TTC549 (cell line): ENCODE data around the gene MRPL11.

Experiments
- FAIRE-seq: peaks from 2 replicates; lab custom pipeline; 2012; peaks lifted over from hg19 to GRCh38; lab: Jason Lieb, UNC

Gene MRPL11

GRCh38 chr11:66438504-66439466 lies at the start of gene MRPL11:
TSS of gene MRPL11 (minus strand) at chr11:66438848. CDS start at chr11:66438754, 94 bp downstream.
- peak; percentile 67 for FAIRE-seq

GRCh38 chr11:66484806-66485380 lies 46.2 kb upstream of the MRPL11 start:
- FAIRE-seq: no peak

DNA sequence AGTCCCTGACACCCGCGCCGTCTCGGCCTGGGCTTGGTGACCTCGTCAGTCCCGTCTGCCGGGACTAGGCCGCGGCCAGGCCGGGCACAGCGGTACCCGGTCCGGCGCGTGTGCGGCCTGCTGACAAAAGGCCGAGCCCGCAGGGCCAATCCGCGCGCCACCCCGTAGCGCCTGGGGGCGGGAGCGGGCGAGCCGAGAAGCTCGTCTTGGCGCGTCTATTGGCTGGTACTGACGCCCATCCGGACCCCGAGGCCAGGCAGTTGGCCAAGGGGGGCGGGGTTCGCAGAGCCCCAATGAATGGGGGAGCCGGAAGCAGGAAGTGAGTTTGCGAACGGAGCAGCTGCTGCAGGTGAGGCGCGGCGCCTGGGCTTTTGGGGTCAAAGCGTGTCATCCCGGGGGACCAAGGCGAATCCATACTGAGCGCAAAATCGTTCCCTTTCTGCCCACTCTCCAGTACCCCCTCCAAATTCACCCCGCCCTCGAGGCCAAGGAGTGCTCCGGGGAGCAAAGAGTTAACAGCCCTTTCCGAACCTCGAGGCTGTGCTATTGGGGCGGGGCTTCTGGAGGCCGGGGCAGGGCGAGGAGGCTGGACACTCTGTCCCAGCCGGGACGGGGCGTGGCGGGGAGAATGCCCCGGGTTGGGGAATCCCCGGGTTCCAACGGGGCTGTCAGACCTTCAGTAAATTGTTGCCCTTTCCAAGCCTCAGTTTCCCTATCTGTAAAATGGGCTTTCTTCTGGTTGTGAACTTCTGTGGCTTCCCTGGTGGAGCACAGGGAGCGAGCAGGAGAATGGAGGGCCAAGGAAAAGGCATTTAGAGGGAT lies 41.7 kb upstream of the MRPL11 start, which contains the start of gene DPP3:
DPP3 (plus strand) TSS at position 318 of the 822 bp plus-strand sequence. CDS start 1,767 bp downstream, outside the sequence.
- FAIRE-seq: no peak

DNA sequence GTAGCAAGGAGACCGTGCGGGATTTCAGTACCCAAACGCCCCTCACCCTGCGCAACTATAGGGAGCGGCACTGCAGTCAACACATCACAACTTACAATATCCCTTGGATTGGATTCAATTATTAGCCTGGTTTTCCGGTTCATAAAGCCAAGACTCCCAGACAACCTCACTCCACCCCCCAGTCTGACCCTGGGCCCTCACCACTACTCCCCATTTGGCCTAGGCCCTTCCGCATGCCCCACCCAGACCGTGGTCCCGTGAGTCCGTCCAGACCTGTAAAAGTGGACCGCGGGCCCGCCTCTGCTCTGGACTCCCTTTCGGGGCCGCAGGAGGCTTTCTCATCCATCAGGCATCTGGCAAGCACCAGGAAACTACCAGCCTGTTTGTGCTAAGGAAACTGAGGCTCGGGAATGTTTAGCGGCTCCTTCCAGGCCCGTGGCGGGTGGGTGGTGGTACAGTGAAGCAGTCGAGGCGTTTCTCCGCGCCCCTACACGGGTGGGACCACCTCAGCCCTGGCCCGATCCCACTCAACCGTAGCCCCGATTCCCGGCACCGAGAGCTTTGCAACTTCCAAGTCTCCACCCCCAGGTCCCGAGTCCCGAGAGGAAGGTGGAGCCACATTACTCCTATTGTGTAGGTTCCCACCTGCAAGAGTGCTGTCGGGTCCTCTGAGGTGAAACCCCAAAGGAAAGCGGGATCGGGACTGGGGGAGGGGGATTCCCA lies 40.9 kb upstream of the MRPL11 start:
- FAIRE-seq: no peak

DNA sequence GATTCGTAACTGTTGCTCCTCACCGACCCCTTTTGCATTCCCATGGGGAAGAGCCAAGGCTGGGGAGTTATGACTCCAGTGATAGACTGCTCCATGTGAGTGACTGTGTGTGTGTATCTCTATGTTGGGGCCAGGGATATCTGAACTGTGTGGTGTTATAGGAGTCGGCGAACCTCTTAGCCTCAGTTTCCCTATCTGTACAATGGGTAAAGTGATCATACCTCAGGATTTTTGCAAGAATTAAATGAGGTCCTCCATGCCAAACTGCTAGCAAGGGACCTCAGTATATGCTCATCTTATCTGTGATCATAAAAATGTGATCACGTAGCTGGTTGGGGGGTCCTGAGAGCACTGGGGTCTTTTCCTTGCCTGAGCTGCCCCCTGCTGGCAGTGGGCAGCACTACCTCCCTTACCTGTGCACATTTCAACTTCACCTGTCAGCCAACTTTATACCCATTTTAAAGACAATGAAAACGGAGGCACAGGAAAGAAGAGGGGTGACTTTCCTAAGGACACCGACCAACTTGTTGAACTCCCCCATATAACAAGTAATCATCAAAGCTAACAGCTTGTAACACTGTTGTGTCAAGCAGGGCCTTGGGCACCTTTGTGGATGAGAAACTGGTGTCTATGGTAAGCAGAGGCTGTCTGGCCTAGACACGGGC lies 40.2 kb upstream of the MRPL11 start:
- FAIRE-seq: no peak

GRCh38 chr11:66477263-66478201 lies 38.9 kb upstream of the MRPL11 start:
- FAIRE-seq: no peak

- FAIRE-seq: no peak
Measured at GRCh38 chr11:66476841-66477251, 38.2 kb upstream of the MRPL11 start.

DNA sequence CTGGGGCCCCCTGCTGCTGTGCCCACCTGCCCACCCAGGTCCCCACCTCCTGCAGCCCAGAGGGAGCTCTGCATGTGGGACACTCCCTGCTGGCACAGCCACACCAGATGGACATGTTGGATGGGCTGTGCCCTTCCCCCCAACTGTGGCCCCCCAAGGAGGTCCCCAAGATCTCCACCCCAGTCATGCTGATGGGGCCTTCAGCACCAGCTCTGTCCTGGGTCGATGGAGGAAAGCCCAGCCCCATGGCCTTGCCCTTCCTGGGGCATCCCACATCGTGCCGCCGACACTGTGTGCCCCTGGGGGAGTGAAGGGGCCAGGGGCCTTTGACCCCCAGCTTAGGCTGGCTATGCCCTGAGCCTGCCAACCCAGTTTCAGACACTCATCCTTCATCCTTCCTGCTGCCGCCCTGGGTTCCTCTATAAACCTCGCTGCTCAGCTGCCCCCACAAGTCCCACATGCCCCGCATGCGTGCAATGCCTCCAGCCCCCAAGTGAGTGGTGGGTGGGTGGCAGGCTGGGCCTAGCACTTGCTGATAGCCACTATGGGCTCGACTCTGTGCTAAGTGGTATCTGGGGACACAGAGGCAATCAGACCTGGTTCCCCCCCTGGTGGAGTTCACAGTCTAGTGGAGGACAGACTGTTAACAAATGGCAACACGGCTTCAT lies 37.7 kb upstream of the MRPL11 start:
- FAIRE-seq: no peak

GRCh38 chr11:66475349-66476172 lies 36.9 kb upstream of the MRPL11 start:
- no peak for FAIRE-seq

DNA sequence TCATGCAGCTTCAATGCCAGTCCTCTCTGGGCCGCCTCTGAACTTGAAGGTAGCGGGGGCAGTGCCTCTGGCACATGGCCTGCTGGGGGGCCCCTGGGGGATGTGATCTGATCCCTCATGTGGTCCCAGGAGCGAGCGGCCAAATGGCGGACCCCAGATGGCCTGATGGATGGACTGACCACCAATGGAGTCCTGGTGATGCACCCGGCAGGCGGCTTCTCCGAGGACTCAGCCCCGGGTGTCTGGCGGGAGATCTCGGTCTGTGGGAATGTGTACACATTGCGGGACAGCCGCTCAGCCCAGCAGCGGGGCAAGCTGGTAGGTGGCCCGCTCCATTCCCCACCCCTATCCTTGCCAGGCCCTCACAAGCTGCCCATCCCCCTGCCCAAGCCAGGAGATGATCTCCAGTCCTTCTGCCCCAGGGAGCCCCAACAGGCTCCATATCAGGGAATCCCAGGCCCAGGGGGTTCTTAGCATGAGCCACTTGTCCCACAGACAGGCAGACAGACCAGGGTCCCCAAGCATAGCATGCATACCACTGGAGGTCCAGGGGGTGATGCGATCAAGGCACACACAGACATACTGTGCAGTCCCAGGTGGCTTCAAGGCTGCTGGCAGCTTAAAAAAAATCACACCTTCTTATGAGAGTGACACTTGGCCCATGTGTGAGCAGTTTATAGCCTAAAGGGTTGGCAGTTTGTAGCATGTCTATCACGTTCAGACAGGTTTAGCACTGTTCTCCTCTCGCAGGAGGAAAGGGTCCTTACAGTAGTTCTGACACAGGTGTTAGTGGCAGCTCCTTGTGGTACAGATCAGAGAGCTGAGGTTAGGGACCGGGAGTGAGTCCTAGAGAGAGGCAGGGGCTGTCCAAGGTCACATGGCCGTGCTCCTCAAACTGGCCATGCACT lies 35.2 kb upstream of the MRPL11 start:
- FAIRE-seq: no peak

- no peak for FAIRE-seq
Measured at GRCh38 chr11:66473167-66473566, 34.5 kb upstream of the MRPL11 start.

- no peak for FAIRE-seq
Measured at GRCh38 chr11:66472054-66472453, 33.4 kb upstream of the MRPL11 start.

DNA sequence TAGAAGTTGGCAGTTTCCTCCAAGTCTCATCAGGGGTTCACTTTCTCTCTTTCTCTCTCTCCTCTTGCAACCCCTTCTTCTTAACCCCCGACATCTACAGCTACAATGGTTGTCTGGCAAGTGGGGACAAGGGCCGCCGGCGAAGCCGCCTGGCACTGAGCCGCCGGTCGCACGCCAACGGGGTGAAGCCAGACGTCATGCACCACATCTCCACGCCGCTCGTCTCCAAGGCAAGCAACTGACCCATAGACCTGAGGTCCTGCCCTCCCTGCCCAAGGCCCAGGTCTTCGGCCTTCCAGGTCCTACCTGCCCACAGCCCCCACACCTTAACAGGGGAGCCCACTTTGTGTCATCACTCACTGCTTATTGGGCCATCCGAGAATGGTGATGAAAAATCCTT lies 32.5 kb upstream of the MRPL11 start:
- FAIRE-seq: no peak

- FAIRE-seq: no peak
Measured at GRCh38 chr11:66470015-66470414, 31.4 kb upstream of the MRPL11 start.

DNA sequence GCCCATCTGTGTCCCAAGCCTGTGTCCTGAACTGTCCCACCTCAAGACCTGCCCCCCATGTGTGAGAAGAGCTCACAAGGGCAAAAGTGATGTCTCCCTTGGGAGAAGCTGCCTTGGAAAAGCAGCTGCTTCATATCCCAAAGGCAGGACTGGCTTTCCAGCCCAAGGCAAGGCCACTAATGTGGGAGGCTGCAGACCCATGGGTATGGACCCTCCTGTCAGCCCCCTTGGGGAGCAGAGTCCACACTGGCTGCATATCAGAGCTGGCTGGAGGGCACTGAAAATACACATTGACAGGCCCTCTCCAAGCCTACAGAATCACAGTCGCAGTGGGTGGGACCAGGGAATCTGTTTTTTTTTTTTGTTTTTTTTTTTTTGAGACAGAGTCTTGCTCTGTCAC lies 30.8 kb upstream of the MRPL11 start:
- no peak for FAIRE-seq

- no peak for FAIRE-seq
Measured at GRCh38 chr11:66468691-66469090, 30.0 kb upstream of the MRPL11 start.

GRCh38 chr11:66467756-66468155 lies 29.1 kb upstream of the MRPL11 start:
- no peak for FAIRE-seq
